Psoas muscle (tissue), 8 donors: Measurements from ENCODE around the gene MCTP1. TPM values are rescaled to one million over a fixed set of nuclear protein-coding genes. Genes with fewer than 3 reads are reported as not detected.

Source experiments
- ATAC-seq, 4 donors: fragments of 200-7000 bp; cut with Tn5 transposase; one replicate each; pipeline ENCODE4 v1.9.1; 2020; ENCODE audit warnings: moderate library complexity in 3 of 4, mild to moderate bottlenecking in 2 of 4
- DNase-seq, 2 donors: peaks; one replicate each; pipeline ENCODE4 v3.0.0-alpha.2; 2020
- H3K27ac ChIP-seq: fragments of 200-600 bp; one replicate; pipeline ENCODE4 v1.8.0; 2022
- H3K27me3 ChIP-seq, 3 donors: fragments of 200-600 bp in 1 of 3; one replicate each; pipeline versions ENCODE4 v1.6.1 to v1.8.0; 2013 to 2022; ENCODE audit warnings: low read length in 2 of 3, mild to moderate bottlenecking in 2 of 3, moderate library complexity in 1 of 3; ENCODE audit not compliant: insufficient read depth in 3 of 3
- H3K36me3 ChIP-seq, 2 donors: fragments of 200-600 bp in 1 of 2; one replicate each; pipeline versions ENCODE4 v1.6.1 to v1.8.0; 2013 to 2022; ENCODE audit warnings: low read depth in 1 of 2, mild to moderate bottlenecking in 1 of 2, moderate library complexity in 1 of 2; ENCODE audit not compliant: insufficient read depth in 1 of 2
- H3K4me1 ChIP-seq: fragments of 200-600 bp; one replicate; pipeline ENCODE4 v1.8.0; 2022
- H3K4me3 ChIP-seq: fragments of 200-600 bp; one replicate; pipeline ENCODE4 v1.8.0; 2022; ENCODE audit warnings: mild to moderate bottlenecking
- H3K9me3 ChIP-seq: fragments of 200-600 bp; one replicate; pipeline ENCODE4 v1.8.0; 2022
- CTCF ChIP-seq: fragments of 200-600 bp; IDR thresholded peaks from one replicate; pipeline ENCODE4 v1.8.0; 2022; ENCODE audit warnings: antibody characterized with exemption
- whole genome bisulfite sequencing, 3 donors: extraction: QIAGEN DNeasy Blood & Tissue Kit; methylation state at CpG; one replicate each; pipeline versions ENCODE4 v1.1.6 to v1.1.7; 2013; 5-methylcytosine and 5-hydroxymethylcytosine counted together
- intact Hi-C, 2 donors: fragments of 100-400 bp; cut with DNase I; formaldehyde crosslinking; loops; one replicate each; pipeline versions ENCODE4 v1.11.0 to v1.14.2; 2022
- polyA plus RNA-seq, 3 donors: library from polyadenylated mRNA; stranded (reverse); fragments of 200-250 nt; gene quantifications; one replicate each; pipeline ENCODE4 v1.2.3, GENCODE V29; 2013
- total RNA-seq, 4 donors: library from RNA; stranded (reverse); fragmentation: NEBNext Ultra II Directional in 2 of 4; extraction: Animal tissue kit (Norgen Biotek cat#: 25700) in 2 of 4; gene quantifications; one replicate each; pipeline versions ENCODE4 v1.2.1 to v1.2.4, GENCODE V29; 2021 to 2023
- donor health status: healthy with polysubstance abuse.
- donor health status: DM: no; HTN: no; CAD: no; lungs with moderate emphysema.
- donor health status: Bipolar disorder and iron deficiency.
- donor health status: healthy.
- donor health status: DM: yes; HTN: yes; CAD: no.
- donor health status: DM: no; HTN: no; CAD: no.
- donor health status: DM: no; HTN: no; CAD: no.
- donor health status: DM: yes; HTN: yes; CAD: no.

Gene MCTP1
- total and polyA plus RNA-seq, 7 donors = 1.4 to 8.8 (median 3.5) TPM

- no peak for TF ChIP-seq CTCF
- 80 to 87% (median 81%) methylated on average over 2 of the region's 2 CpGs for WGBS, 3 donors
- DNase-seq (no peak), ATAC-seq (no peak)
- Histone ChIP-seq H3K27me3 (no peaks in the 10 kb centered on the region), H3K4me3 (no peak overlapping the region), H3K36me3 (no peaks in the 10 kb centered on the region), H3K4me1 (no peaks in the 10 kb centered on the region), H3K27ac (no peak overlapping the region), H3K9me3 (no peaks in the 10 kb centered on the region)
- intact Hi-C loops = no loop called here
Observed at GRCh38 chr5:95098012-95098411, 186.9 kb downstream of the MCTP1 start.

GRCh38 chr5:95093211-95093610, 191.7 kb downstream of the MCTP1 start:
- no peak overlapping the region for H3K4me3 ChIP-seq
- DNase-seq (no peak), ATAC-seq (no peak)
- no peaks in the 10 kb centered on the region for H3K4me1 ChIP-seq
- no peaks in the 10 kb centered on the region for H3K36me3 ChIP-seq
- H3K27ac ChIP-seq = no peak overlapping the region
- no peaks in the 10 kb centered on the region for H3K27me3 ChIP-seq
- intact Hi-C loops = no loop called here
- H3K9me3 ChIP-seq = no peaks in the 10 kb centered on the region
- no peak for TF ChIP-seq CTCF
- WGBS, 3 donors = 58 to 73% (median 65%) methylated on average over 1 of the region's 1 CpG

GRCh38 chr5:95090774-95091173, 194.1 kb downstream of the MCTP1 start:
- Histone ChIP-seq H3K4me3 (no peak overlapping the region), H3K27ac (no peak overlapping the region), H3K27me3 (no peaks in the 10 kb centered on the region), H3K36me3 (no peaks in the 10 kb centered on the region), H3K4me1 (no peaks in the 10 kb centered on the region), H3K9me3 (no peaks in the 10 kb centered on the region)
- no peak for ATAC-seq
- intact Hi-C loops = no loop called here
- DNase-seq = no peak
- 79 to 82% (median 82%) methylated on average over 2 of the region's 2 CpGs for WGBS, 3 donors
- no peak for TF ChIP-seq CTCF

GRCh38 chr5:95087816-95088317, 197.0 kb downstream of the MCTP1 start:
- no peak for ATAC-seq
- DNase-seq = no peak
- intact Hi-C loops = no loop called here
- H3K27me3 ChIP-seq = no peaks in the 10 kb centered on the region
- no peak for TF ChIP-seq CTCF
- H3K9me3 ChIP-seq = no peaks in the 10 kb centered on the region
- WGBS, 3 donors = 66 to 74% (median 72%) methylated on average over 7 of the region's 7 CpGs
- H3K27ac ChIP-seq = no peak overlapping the region
- H3K4me1 ChIP-seq = no peaks in the 10 kb centered on the region
- H3K4me3 ChIP-seq = no peak overlapping the region
- H3K36me3 ChIP-seq = no peaks in the 10 kb centered on the region
